ENCODE measurements around the gene COMMD1.
"Not testable (repeated sequence)": the region's sequence is repeated elsewhere in the genome, so short reads cannot be mapped to it uniquely, and the experiment has no call there.

COMMD1 gene

GRCh38 chr2:62144689-62145477, 239.4 kb downstream of the COMMD1 start:
- no peak for DNase-seq

GRCh38 chr2:62145478-62146100, 240.1 kb downstream of the COMMD1 start:
- DNase-seq = no peak

- peak; percentile 25 to 58 for DNase-seq
Observed at GRCh38 chr2:62146790-62147189, 241.3 kb downstream of the COMMD1 start.

GRCh38 chr2:62147610-62148301, 242.3 kb downstream of the COMMD1 start:
- no peak for DNase-seq

GRCh38 chr2:62149708-62150107, 244.2 kb downstream of the COMMD1 start:
- no peak for DNase-seq

GRCh38 chr2:62150597-62151305, 245.3 kb downstream of the COMMD1 start:
- DNase-seq = no peak

GRCh38 chr2:62151306-62151638, 245.8 kb downstream of the COMMD1 start:
- no peak for DNase-seq

GRCh38 chr2:62152000-62152399, 246.5 kb downstream of the COMMD1 start:
- DNase-seq = no peak

GRCh38 chr2:62156861-62157496, 251.5 kb downstream of the COMMD1 start:
- no peak for DNase-seq

- no peak for DNase-seq
Observed at GRCh38 chr2:62158444-62159121, 253.1 kb downstream of the COMMD1 start.

GRCh38 chr2:62160691-62161090, 255.2 kb downstream of the COMMD1 start:
- DNase-seq = not testable (repeated sequence)

- no peak for DNase-seq
Observed at GRCh38 chr2:62163106-62163831, 257.8 kb downstream of the COMMD1 start.

GRCh38 chr2:62163834-62164233, 258.4 kb downstream of the COMMD1 start:
- no peak for DNase-seq

- DNase-seq = no peak
Observed at GRCh38 chr2:62175728-62176127, 270.3 kb downstream of the COMMD1 start.

- no peak for DNase-seq
Observed at GRCh38 chr2:62176801-62177200, 271.3 kb downstream of the COMMD1 start.

- no peak for DNase-seq
Observed at GRCh38 chr2:62177392-62178049, 272.0 kb downstream of the COMMD1 start.

GRCh38 chr2:62178741-62179271, 273.3 kb downstream of the COMMD1 start:
- DNase-seq = no peak

- no peak for DNase-seq
Observed at GRCh38 chr2:62180975-62181374, 275.5 kb downstream of the COMMD1 start.

- DNase-seq = no peak
Observed at GRCh38 chr2:62181843-62182242, 276.4 kb downstream of the COMMD1 start.

GRCh38 chr2:62184512-62185230, 279.2 kb downstream of the COMMD1 start:
- no peak for DNase-seq

Data from CD4-positive, alpha-beta T cell treated with Interleukin-1 beta for 1 hour (primary cell).